Tibial nerve (tissue), 4 donors: ENCODE data around the gene TAX1BP1. TPM values are rescaled to one million over a fixed set of nuclear protein-coding genes. Genes with fewer than 3 reads are reported as not detected.
A peak's percentile ranks its signal among the peaks of the same experiment; 100 is the strongest.

Source experiments
- DNase-seq, 2 donors: peaks; one replicate each; pipeline ENCODE4 v3.0.0-alpha.2; 2019; ENCODE audit warnings: low spot score in 2 of 2
- H3K27ac ChIP-seq, 4 donors: fragments of 200-600 bp; sonication (generic) in 3 of 4; one replicate each; pipeline ENCODE4 v1.5.1; 2017 to 2019; ENCODE audit warnings: mild to moderate bottlenecking in 1 of 4
- H3K27me3 ChIP-seq, 2 donors: fragments of 200-600 bp; sonication (generic) in 1 of 2; one replicate each; pipeline versions ENCODE4 v1.5.1 to v1.6.0; 2017 to 2019
- H3K36me3 ChIP-seq, 3 donors: fragments of 200-600 bp; sonication (generic); one replicate each; pipeline ENCODE4 v1.5.1; 2018 to 2019
- H3K4me1 ChIP-seq, 4 donors: fragments of 200-600 bp; sonication (generic) in 3 of 4; one replicate each; pipeline ENCODE4 v1.5.1; 2017 to 2019
- H3K4me3 ChIP-seq, 4 donors: fragments of 200-600 bp; sonication (generic) in 3 of 4; one replicate each; pipeline ENCODE4 v1.5.1; 2017 to 2019; ENCODE audit warnings: mild to moderate bottlenecking in 1 of 4, moderate library complexity in 1 of 4
- H3K9me3 ChIP-seq, 4 donors: fragments of 200-600 bp; sonication (generic) in 3 of 4; one replicate each; pipeline ENCODE4 v1.5.1; 2017 to 2019
- CTCF ChIP-seq, 5 experiments: fragments of 200-600 bp in 3 of 5; fragments of 450-650 bp in 2 of 5; sonication (generic) in 3 of 5; IDR thresholded peaks; one replicate each; pipeline ENCODE4 v1.5.1; 2016 to 2019; ENCODE audit warnings: antibody characterized with exemption in 5 of 5, mild to moderate bottlenecking in 3 of 5, moderate library complexity in 2 of 5
- EP300 ChIP-seq, 2 donors: sonication (generic); formaldehyde crosslinking; IDR thresholded peaks; one replicate each; pipeline ENCODE4 v1.6.1; 2017; ENCODE audit warnings: antibody characterized with exemption in 2 of 2, mild to moderate bottlenecking in 1 of 2
- POLR2A ChIP-seq, 2 donors: fragments of 450-650 bp; IDR thresholded peaks; one replicate each; pipeline ENCODE4 v1.6.1; 2017; ENCODE audit warnings: antibody characterized with exemption in 2 of 2, mild to moderate bottlenecking in 2 of 2, moderate library complexity in 2 of 2
- WGBS, 2 donors: methylation state at CpG; one replicate each; pipeline ENCODE4 v1.1.5; 2018; 5-methylcytosine and 5-hydroxymethylcytosine counted together
- total RNA-seq, 4 donors: library from RNA; depleted of rRNA; stranded (reverse); fragments of >200 nt; gene quantifications; one replicate each; pipeline ENCODE4 v1.1.0, GENCODE V29; 2016

Gene TAX1BP1
- total RNA-seq, 4 donors from 2014 or later = 52.8 to 89.6 (median 71.8) TPM

DNA sequence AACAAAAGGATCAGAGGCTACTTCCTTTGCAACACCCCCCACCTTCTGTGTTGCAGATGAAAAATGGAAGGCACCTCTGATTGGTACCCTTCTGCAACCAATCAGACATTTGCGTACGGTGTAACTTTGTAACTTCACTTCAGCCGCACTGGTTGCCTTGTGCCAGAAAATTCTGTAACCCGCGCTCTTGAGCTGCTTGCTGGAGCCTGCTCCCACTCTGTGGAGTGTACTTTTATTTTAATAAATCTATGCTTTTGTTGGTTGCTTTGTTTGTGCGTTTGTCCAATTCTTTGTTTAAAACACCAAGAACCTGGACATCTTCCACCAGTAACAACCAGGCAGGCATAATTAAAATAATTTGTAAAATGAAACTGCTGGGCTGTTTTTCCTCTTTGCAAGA, 31.5 kb upstream of the TAX1BP1 start:
- TF ChIP-seq CTCF (IDR thresholded peaks at IDR 0.05) (no peak), EP300 (IDR thresholded peaks at IDR 0.05) (no peak), POLR2A (IDR thresholded peaks at IDR 0.05) (no peak)
- H3K4me1 ChIP-seq = no peaks in the 10 kb centered on the region
- WGBS, 2 donors = 91 to 98% methylated on average over 6 of the region's 6 CpGs
- no peaks in the 10 kb centered on the region for H3K36me3 ChIP-seq
- no peaks in the 10 kb centered on the region for H3K27me3 ChIP-seq
- H3K4me3 ChIP-seq = no peak overlapping the region
- DNase-seq = no peak
- no peaks in the 10 kb centered on the region for H3K9me3 ChIP-seq
- H3K27ac ChIP-seq = no peak overlapping the region

- Histone ChIP-seq H3K4me3 (no peak overlapping the region), H3K9me3 (no peaks in the 10 kb centered on the region), H3K4me1 (no peaks in the 10 kb centered on the region), H3K27me3 (no peaks in the 10 kb centered on the region), H3K36me3 (no peaks in the 10 kb centered on the region), H3K27ac (no peak overlapping the region)
- 53 to 63% methylated on average over 2 of the region's 2 CpGs for WGBS, 2 donors
- no peak for DNase-seq
- TF ChIP-seq POLR2A (IDR thresholded peaks at IDR 0.05) (no peak), CTCF (IDR thresholded peaks at IDR 0.05) (no peak), EP300 (IDR thresholded peaks at IDR 0.05) (no peak)
Measured at GRCh38 chr7:27709137-27710075, 30.6 kb upstream of the TAX1BP1 start.

DNA sequence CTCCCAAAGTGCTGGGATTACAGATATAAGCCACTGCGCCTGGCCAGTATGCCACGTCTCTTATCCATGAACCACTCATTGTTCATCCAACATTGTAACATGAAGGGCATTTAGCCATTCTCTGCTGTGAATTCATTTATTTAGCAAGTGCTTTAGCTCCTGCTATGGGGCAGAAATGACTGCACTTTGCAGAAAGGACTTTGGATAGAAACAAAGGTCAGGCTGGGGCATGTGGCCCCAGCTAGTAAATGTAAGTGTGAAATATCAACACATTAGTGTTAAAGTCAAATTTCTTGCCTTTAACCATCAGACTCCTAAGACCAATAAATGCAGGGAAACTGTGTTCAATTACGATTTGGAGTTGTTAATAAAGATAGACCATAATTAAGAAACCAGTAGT, 27.7 kb upstream of the TAX1BP1 start:
- Histone ChIP-seq H3K27ac (no peak overlapping the region), H3K4me1 (no peaks in the 10 kb centered on the region), H3K36me3 (no peaks in the 10 kb centered on the region), H3K27me3 (no peaks in the 10 kb centered on the region), H3K9me3 (no peaks in the 10 kb centered on the region), H3K4me3 (no peak overlapping the region)
- WGBS, 2 donors = 92 to 93% methylated on average over 3 of the region's 3 CpGs
- no peak for DNase-seq
- TF ChIP-seq EP300 (IDR thresholded peaks at IDR 0.05) (no peak), POLR2A (IDR thresholded peaks at IDR 0.05) (no peak), CTCF (IDR thresholded peaks at IDR 0.05) (no peak)

GRCh38 chr7:27714831-27715444, 25.0 kb upstream of the TAX1BP1 start:
- WGBS, 2 donors = 42 to 47% methylated on average over 4 of the region's 4 CpGs
- H3K4me1 ChIP-seq = no peaks in the 10 kb centered on the region
- no peaks in the 10 kb centered on the region for H3K9me3 ChIP-seq
- no peaks in the 10 kb centered on the region for H3K27me3 ChIP-seq
- no peak overlapping the region for H3K27ac ChIP-seq
- no peaks in the 10 kb centered on the region for H3K36me3 ChIP-seq
- no peak overlapping the region for H3K4me3 ChIP-seq
- DNase-seq = no peak
- TF ChIP-seq POLR2A (IDR thresholded peaks at IDR 0.05) (no peak), EP300 (IDR thresholded peaks at IDR 0.05) (no peak), CTCF (IDR thresholded peaks at IDR 0.05) (no peak)

- TF ChIP-seq CTCF (IDR thresholded peaks at IDR 0.05) (peak in 1 of 5 experiments; percentile 8), EP300 (IDR thresholded peaks at IDR 0.05) (no peak)
- DNase-seq = no peak
- 46 to 71% methylated on average over 1 of the region's 1 CpG for WGBS, 2 donors
Measured at GRCh38 chr7:27723085-27723484, 16.9 kb upstream of the TAX1BP1 start.

More at GRCh38 chr7:27723085-27723484, 16.9 kb upstream of the TAX1BP1 start:
- Histone ChIP-seq H3K4me1 (no peaks in the 10 kb centered on the region), H3K4me3 (no peak overlapping the region), H3K36me3 (no peaks in the 10 kb centered on the region), H3K27me3 (no peaks in the 10 kb centered on the region), H3K9me3 (no peaks in the 10 kb centered on the region), H3K27ac (no peak overlapping the region)
